ENCODE measurements around the gene POU6F2.

The POU6F2 gene, protein sequence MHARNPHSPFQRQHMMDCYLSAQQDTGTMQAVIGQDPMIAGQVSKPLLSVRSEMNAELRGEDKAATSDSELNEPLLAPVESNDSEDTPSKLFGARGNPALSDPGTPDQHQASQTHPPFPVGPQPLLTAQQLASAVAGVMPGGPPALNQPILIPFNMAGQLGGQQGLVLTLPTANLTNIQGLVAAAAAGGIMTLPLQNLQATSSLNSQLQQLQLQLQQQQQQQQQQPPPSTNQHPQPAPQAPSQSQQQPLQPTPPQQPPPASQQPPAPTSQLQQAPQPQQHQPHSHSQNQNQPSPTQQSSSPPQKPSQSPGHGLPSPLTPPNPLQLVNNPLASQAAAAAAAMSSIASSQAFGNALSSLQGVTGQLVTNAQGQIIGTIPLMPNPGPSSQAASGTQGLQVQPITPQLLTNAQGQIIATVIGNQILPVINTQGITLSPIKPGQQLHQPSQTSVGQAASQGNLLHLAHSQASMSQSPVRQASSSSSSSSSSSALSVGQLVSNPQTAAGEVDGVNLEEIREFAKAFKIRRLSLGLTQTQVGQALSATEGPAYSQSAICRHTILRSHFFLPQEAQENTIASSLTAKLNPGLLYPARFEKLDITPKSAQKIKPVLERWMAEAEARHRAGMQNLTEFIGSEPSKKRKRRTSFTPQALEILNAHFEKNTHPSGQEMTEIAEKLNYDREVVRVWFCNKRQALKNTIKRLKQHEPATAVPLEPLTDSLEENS

DNA sequence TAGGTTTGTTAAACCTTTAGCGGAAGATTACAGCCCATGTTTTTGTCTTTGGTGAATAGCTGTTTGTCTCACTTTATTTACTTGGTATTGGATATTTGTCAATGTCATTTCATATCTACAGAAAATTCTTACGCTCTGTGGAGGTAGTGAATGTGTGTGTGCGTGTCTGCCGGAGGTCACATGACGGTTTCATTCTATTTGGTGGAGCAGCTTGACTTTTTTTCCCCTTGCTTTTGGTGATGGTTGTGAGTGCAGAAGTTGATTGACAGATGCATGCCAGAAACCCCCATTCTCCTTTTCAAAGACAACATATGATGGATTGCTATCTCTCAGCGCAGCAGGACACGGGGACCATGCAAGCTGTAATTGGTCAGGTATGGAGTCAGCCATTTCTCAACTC is at the start of gene POU6F2:
Gene POU6F2 (plus strand): TSS at position 225 of the 400 bp plus-strand sequence. CDS start 45 bp downstream, at position 270.
- DNase-seq (ENCODE audit: low spot score), result no peak
- Histone ChIP-seq H3K27ac (no peak within 1 kb of the TSS), H3K4me3 (no peak within 1 kb of the TSS)
- TF ChIP-seq, protein P1, sequence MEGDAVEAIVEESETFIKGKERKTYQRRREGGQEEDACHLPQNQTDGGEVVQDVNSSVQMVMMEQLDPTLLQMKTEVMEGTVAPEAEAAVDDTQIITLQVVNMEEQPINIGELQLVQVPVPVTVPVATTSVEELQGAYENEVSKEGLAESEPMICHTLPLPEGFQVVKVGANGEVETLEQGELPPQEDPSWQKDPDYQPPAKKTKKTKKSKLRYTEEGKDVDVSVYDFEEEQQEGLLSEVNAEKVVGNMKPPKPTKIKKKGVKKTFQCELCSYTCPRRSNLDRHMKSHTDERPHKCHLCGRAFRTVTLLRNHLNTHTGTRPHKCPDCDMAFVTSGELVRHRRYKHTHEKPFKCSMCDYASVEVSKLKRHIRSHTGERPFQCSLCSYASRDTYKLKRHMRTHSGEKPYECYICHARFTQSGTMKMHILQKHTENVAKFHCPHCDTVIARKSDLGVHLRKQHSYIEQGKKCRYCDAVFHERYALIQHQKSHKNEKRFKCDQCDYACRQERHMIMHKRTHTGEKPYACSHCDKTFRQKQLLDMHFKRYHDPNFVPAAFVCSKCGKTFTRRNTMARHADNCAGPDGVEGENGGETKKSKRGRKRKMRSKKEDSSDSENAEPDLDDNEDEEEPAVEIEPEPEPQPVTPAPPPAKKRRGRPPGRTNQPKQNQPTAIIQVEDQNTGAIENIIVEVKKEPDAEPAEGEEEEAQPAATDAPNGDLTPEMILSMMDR (IDR thresholded peaks at IDR 0.05), result no peak

DNA sequence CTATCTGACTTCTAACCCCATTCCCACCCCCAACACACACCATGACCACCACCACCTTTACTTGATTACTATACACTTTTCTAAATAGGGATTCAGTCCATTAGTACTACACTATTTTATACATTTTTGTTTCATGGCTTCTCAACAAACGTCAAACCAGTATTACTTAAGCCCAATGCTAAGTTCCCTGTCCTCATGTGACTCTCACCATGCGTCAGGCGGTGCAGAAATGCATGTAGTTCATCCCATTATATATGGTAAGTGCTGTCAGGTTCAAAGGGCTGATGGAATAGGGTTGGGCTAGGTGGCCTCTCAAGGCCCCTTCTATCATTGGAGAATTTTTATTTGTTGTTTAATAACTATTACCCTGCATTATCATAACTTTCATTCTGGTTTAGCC is 49.2 kb upstream of the POU6F2 start:
- TF ChIP-seq, protein P1 (IDR thresholded peaks at IDR 0.05), result no peak
- Histone ChIP-seq H3K27ac (no peak overlapping the region), H3K4me3 (no peak overlapping the region)
- DNase-seq (ENCODE audit: low spot score), result no peak

DNA sequence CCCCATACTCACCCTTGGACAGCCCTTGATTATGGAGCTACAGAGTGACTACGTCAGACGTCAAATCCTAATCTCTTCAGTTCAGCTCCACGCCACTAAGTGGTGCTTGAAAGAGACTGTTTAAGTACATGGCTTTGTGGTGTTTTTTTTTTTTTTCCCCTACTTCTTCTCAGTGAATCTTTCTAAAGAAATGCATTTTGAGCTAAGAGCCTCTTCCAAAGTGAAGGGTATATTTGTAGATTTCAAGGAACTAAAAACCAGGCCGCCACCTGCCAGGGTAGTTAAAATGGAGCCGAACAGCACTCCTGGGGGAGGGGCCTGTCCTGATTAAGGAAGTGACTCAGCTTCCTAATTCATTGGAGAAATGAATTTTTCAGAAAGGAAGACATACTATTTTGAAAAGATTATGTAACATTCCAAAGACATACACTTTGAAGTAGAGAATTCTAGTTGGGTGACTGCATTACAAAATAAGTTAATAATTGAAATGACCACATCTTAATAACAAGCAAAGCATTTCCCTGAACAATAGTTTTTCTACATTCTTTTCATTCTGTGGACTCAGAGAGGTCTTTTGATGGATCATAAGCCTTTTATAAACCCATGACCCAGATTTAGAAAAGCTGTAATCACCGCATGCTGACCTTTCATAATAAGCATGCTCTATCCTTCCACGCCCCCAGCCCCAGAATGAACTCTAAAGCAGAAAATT is 48.1 kb upstream of the POU6F2 start:
- H3K27ac ChIP-seq, result no peak overlapping the region
- TF ChIP-seq, protein P1 (IDR thresholded peaks at IDR 0.05), result no peak
- DNase-seq (ENCODE audit: low spot score), result no peak
- H3K4me3 ChIP-seq, result no peak overlapping the region

DNA sequence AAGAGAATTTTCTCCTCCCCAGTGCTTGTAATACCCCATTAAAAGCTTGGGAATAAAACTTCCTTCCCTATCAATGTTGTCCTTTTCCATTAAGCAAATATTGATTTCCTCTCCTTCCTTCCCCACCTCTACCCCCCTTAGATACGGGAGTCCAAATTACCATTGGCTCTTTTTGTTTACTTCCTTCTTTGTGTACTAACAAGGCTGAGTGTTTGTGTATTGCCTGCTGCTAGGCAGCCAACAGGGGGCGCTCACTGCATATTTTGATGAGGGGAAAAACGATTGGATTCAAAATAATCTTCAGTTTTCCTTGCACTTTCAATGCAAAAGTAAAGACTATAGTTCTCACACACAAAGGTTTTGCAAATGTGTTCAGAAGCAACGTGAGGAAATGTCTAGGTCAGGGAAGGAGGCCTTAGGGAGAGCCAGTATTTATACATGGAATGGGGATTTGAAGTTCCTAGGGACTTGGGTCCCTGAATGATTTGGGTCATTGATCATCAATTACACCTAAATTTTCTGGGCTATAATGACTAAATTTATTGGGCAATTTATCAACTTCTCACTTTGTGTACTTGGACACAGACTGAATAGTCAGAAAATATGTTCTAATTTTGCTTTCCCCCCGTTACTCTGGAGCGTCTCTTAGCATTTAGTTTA is 45.1 kb upstream of the POU6F2 start:
- Histone ChIP-seq H3K4me3 (peak overlapping the region; percentile 28), H3K27ac (no peak overlapping the region)
- DNase-seq (ENCODE audit: low spot score), result no peak
- TF ChIP-seq, protein P1 (IDR thresholded peaks at IDR 0.05), result peak; percentile 68

DNA sequence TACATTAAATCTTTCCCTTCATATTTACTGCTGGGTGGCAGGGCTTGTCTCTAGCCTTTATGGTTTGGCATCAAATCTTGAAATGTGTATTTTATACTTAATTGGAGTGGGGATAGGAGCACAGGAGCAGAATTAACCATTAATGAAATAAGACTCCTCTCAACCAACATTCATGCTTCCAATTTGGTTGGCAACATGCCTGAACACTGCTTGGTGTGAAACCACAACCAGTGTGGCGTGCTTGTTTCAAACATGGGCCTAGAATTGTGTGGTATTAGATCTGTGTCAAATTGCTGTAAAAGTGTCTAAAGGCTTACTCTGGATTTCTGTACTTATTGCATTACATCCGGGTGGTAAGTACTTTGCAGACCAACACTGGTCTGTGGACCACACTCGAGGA is 43.7 kb upstream of the POU6F2 start:
- TF ChIP-seq, protein P1 (IDR thresholded peaks at IDR 0.05), result no peak

DNA sequence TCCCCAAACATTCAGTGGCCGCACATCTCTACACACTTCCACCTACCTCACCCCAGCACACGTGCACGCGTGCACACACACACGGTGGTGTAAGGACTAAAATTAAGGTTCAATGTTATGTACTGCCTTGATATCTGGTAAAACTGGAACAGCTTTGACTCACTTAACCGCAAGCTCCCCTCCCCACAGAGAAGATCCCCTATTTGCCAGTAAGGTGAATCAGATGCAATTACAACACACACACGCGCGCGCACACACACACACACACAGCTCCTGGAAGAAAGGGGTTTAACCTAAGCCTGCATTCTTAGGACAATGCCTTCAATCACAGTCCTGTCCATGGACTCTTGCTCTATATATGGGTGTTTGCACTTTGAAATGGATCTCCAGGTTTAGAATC is 43.2 kb upstream of the POU6F2 start:
- Histone ChIP-seq H3K27ac (no peak overlapping the region), H3K4me3 (no peak overlapping the region)
- TF ChIP-seq, protein P1 (IDR thresholded peaks at IDR 0.05), result no peak
- DNase-seq (ENCODE audit: low spot score), result no peak

More for the DNA sequence above, 43.7 kb upstream of the POU6F2 start:
- no peak overlapping the region for H3K4me3 ChIP-seq
- no peak for DNase-seq (ENCODE audit: low spot score)
- no peak overlapping the region for H3K27ac ChIP-seq

All from coronary artery (tissue), 2 donors.